Activated T-cell treated with anti-CD3 and anti-CD28 coated beads, Interleukin-2, amount 50 U/mL, for 48 hours (primary cell): ENCODE data around the gene PDZRN4.
"Not testable (repeated sequence)": the region's sequence is repeated elsewhere in the genome, so short reads cannot be mapped to it uniquely, and the experiment has no call there.

ENCODE experiments used
- DNase-seq, 2 experiments: peaks; one replicate each; pipeline ENCODE4 v3.0.0-alpha.2; 2020

The PDZRN4 gene

GRCh38 chr12:41188058-41188840 is at the start of gene PDZRN4:
TSS of gene PDZRN4 (plus strand) at chr12:41188320.
- no peak for DNase-seq

- no peak for DNase-seq
These were observed 48.0 kb upstream of the PDZRN4 start for GRCh38 chr12:41140117-41140516.

GRCh38 chr12:41141104-41141503 is 47.0 kb upstream of the PDZRN4 start:
- DNase-seq: no peak

GRCh38 chr12:41142376-41142775 is 45.7 kb upstream of the PDZRN4 start:
- DNase-seq: no peak

- DNase-seq: no peak
These were observed 36.3 kb upstream of the PDZRN4 start for GRCh38 chr12:41151793-41152192.

GRCh38 chr12:41162461-41162860 is 25.7 kb upstream of the PDZRN4 start:
- no peak for DNase-seq

GRCh38 chr12:41167701-41168100 is 20.4 kb upstream of the PDZRN4 start:
- DNase-seq: no peak

- no peak for DNase-seq
These were observed 13.5 kb upstream of the PDZRN4 start for GRCh38 chr12:41174602-41175001.

GRCh38 chr12:41179507-41179906 is 8.6 kb upstream of the PDZRN4 start:
- DNase-seq: not testable (repeated sequence)

- no peak for DNase-seq
These were observed 3.3 kb upstream of the PDZRN4 start for GRCh38 chr12:41184864-41185263.

GRCh38 chr12:41186026-41186425 is 2.1 kb upstream of the PDZRN4 start:
- no peak for DNase-seq

GRCh38 chr12:41188841-41189394 is 798 bp downstream of the PDZRN4 start:
- DNase-seq: no peak

GRCh38 chr12:41189395-41190251 is 1.5 kb downstream of the PDZRN4 start:
- DNase-seq: no peak

- no peak for DNase-seq
These were observed 2.2 kb downstream of the PDZRN4 start for GRCh38 chr12:41190338-41190737.

GRCh38 chr12:41191549-41191948 is 3.4 kb downstream of the PDZRN4 start:
- not testable (repeated sequence) for DNase-seq

- DNase-seq: no peak
These were observed 5.2 kb downstream of the PDZRN4 start for GRCh38 chr12:41193311-41193710.

- DNase-seq: no peak
These were observed 13.9 kb downstream of the PDZRN4 start for GRCh38 chr12:41202051-41202450.

GRCh38 chr12:41205070-41205709 is 17.1 kb downstream of the PDZRN4 start:
- no peak for DNase-seq

- DNase-seq: no peak
These were observed 18.2 kb downstream of the PDZRN4 start for GRCh38 chr12:41206298-41206697.

- no peak for DNase-seq
These were observed 23.3 kb downstream of the PDZRN4 start for GRCh38 chr12:41211448-41211847.

- no peak for DNase-seq
These were observed 24.5 kb downstream of the PDZRN4 start for GRCh38 chr12:41212625-41213024.

- no peak for DNase-seq
These were observed 25.0 kb downstream of the PDZRN4 start for GRCh38 chr12:41213107-41213506.

- no peak for DNase-seq
These were observed 25.5 kb downstream of the PDZRN4 start for GRCh38 chr12:41213648-41214047.
